ENCODE measurements around the gene FAM180A.

DNA sequence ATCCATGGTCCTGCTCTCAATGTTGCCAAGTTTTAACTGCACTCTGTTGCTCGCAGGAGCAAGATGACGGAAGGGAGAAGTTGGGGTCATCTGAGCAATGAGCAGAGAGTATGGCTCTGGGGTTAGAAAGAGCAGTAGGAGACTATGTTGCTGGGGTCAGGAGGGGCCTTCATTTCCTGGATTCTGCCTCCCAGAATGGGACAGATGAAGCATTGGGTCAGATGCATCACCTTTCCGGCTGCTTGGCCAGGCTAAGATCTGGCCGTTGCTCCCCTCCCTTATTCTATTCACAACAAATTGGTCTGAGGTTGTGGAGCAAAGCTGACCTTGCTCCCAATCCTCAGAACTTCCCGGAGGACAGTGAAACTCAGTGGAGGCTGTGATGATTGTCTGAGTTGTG, 63.9 kb downstream of the FAM180A start:
- TF ChIP-seq, protein P1, sequence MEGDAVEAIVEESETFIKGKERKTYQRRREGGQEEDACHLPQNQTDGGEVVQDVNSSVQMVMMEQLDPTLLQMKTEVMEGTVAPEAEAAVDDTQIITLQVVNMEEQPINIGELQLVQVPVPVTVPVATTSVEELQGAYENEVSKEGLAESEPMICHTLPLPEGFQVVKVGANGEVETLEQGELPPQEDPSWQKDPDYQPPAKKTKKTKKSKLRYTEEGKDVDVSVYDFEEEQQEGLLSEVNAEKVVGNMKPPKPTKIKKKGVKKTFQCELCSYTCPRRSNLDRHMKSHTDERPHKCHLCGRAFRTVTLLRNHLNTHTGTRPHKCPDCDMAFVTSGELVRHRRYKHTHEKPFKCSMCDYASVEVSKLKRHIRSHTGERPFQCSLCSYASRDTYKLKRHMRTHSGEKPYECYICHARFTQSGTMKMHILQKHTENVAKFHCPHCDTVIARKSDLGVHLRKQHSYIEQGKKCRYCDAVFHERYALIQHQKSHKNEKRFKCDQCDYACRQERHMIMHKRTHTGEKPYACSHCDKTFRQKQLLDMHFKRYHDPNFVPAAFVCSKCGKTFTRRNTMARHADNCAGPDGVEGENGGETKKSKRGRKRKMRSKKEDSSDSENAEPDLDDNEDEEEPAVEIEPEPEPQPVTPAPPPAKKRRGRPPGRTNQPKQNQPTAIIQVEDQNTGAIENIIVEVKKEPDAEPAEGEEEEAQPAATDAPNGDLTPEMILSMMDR (optimal IDR thresholded peaks at IDR 0.05 in 1 of 3, IDR thresholded peaks at IDR 0.05 in 1 of 3, conservative IDR thresholded peaks at IDR 0.05 in 1 of 3; ENCODE audit: extremely low read depth in 1 of 3, insufficient read depth in 2 of 3, low read length in 3 of 3), result no peak
- TF ChIP-seq EZH2 (IDR thresholded peaks at IDR 0.05; ENCODE audit: low read length), result no peak

All from keratinocyte (primary cell).